HG02763 (cell line): ENCODE results near the gene APLNR.
"Not testable (repeated sequence)": the region's sequence is repeated elsewhere in the genome, so short reads cannot be mapped to it uniquely, and the experiment has no call there.

Experiments used
- ATAC-seq: cut with Tn5 transposase; IDR thresholded peaks from one replicate; pipeline ENCODE4 v1.9.1; 2021; ENCODE audit warnings: mild to moderate bottlenecking, moderate library complexity; ENCODE audit not compliant: unreplicated experiment

Gene APLNR

DNA sequence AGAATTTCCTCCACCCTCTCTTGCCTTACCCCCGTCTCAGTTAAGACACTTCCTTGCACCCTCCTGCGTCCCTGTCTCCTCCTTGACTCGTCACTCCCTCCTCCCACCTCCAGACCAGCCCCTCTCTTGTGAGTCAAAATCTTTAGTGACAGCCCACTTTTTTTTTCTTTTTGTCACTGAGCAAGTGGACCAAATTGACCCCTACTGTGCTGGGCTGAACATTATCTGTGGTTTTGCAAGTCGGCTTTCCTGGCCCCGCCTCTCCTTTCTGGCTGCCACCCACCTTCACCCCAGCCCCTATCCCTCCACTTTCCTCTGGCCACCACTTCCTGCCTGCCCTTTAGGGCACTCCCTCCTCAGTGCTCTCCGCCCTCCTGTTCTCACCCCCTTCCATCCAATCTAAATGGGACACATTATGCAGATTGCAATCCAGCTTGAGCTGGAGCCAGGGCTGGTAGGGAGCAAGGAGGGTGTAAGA, at the start of gene APLNR:
APLNR (minus strand) TSS at position 47 of the 478 bp plus-strand sequence. CDS start 246 bp downstream, outside the sequence.
- ATAC-seq: no peak

DNA sequence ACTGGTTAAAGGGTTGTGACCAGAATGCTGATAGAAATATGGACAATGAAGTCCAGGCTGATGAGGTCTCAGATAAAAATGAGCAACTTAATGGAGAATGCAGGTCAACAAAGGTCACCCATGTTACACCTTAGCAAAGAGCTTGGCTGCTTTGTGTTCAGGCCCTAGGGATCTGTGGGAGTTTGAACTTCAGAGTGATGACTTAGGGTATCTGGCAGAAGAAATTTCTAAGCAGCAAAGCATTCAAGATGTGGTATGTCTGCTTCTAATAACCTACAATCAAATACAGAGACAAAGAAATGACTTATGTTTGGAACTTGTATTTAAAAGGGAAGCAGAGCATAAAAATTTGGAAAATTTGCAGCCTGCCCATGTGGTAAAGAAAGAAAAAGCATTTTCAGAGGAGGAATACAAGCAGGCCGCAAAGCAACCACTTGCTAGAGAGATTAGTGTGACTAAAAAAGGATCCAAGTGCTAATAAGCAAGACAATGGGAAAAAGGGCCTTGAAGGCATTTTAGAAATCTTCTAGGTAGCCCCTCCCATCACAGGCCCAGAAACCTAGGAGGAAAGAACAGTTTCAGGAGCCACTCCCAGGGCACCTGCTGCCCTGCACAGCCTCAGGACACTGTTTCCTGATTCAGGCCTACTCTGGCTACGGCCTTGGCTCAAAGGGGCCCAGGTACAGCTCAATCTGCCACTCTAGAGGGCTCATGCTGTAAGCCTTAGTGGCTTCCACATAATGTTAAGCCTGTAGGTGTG, 46.4 kb upstream of the APLNR start:
- no peak for ATAC-seq

DNA sequence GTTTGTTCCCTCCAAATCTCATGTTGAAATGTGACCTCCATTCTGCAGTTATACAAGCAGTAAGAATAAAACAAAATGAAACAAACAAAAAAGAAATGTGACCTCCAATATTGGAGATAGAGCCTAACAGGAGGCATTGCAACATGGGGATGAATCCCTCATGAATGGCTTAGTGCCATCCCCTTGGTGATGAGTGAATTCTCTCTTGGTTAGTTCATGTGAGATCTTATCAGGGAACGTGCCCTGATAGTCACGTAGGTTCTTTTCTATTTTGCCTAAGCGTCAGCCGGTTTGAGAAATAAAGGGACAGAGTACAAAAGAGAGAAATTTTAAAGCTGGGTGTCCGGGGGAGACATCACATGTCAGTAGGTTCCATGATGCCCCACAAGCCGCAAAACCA, 44.5 kb upstream of the APLNR start:
- ATAC-seq: not testable (repeated sequence)

DNA sequence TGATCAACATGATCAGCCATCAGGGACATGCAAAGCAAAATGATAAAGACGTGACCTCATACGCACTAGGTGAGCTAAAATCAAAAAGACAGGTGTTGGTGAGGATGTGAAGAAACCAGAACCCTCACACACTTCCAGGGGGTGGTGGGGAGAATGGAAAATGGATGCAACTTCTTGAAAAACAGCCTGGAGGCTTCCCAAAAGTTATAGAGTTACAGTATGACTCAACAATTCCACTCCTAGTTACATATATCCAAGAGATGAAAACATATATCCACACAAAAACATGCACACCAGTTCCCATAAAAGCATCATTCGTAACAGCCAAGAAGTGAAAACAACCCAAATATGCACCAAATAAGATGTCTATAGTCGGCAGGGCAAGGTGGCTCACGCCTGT, 42.1 kb upstream of the APLNR start:
- ATAC-seq: no peak

DNA sequence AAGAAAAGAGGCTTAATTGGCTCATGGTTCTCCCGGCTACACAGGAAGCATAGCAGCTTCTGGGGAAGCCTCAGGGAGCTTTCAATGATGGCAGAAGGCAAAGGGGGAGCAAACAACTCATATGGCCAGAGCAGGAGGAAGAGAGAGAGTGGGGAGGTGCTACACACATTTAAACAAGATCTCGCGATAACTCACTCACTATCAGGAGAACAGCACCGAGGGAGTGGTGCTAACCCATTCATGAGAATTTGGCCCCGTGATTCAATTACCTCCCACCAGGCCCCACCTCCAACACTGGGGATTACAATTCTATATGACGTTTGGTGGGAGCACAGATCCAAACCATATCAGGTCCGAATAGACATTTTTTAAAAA, 41.7 kb upstream of the APLNR start:
- ATAC-seq: no peak

DNA sequence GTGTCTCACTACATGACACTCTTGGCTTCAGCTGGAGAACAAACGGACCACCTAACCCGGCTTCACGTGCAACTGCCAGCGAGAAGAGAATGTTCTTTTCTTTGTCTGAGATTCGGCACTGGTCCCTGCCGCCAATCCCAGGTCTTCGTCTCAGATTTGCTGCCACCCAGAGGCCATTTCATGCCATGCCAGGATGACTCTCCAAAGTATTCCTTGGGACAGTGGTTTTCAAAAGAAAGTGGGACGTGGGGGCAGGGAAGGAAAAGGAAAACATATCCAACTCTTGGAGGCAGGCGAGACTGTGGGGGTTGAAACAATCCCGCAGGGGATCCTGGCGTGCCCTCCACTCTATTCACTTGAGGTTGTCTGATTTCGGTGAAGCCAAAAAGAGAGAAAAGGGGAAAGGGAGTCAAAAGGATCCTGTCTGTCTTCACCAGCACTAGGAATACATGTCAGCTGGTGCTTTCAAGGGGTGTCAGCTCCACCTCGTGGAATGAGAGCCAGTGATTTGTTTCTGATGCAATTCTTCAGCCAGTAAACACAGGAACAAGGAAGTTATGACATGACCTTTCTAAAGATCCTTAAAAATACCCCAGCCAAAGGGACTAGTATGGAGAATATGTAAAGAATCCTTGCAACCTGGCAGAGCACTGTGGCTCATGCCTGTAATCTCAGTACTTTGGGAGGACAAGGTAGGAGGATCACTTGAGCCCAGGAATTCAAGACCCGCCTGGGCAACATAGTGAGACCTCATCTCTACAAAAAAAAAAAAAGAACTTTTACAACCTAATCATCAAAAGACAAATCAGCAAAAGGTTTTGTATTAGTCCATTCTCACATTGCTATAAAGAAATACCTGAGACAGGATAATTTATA, 41.0 kb upstream of the APLNR start:
- ATAC-seq: no peak

DNA sequence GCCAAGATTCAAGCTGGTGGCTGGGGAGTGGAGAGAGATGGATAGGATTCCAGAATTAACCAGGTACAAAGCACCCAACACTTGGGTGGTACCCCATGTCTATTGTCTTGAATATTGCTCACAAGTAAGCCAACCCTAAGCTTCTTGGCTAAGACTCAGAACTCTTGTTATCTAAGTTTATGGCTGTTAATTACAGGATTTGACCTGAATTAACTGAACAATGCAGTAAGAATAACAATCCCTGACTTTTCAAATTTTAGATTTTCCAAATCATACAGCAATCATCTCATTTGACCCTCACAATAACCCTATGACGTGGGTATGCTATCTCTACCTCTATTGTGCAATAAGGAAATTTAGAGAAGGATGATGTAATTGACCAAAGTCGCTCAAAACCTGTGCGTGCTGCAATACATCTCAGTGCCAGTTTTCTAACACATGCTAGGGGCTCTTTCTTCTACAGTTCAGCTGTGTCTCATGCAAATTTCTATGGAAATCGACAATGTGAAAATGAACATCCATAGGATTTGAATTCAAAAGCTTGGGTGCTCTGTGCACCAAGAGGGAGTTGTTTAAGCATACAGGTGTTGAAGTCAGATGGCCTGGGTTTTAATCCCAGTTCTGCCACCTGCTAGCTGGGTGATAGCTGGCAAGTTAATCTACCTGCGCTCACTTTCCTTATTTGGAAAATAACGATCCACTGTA, 40.1 kb upstream of the APLNR start:
- no peak for ATAC-seq

DNA sequence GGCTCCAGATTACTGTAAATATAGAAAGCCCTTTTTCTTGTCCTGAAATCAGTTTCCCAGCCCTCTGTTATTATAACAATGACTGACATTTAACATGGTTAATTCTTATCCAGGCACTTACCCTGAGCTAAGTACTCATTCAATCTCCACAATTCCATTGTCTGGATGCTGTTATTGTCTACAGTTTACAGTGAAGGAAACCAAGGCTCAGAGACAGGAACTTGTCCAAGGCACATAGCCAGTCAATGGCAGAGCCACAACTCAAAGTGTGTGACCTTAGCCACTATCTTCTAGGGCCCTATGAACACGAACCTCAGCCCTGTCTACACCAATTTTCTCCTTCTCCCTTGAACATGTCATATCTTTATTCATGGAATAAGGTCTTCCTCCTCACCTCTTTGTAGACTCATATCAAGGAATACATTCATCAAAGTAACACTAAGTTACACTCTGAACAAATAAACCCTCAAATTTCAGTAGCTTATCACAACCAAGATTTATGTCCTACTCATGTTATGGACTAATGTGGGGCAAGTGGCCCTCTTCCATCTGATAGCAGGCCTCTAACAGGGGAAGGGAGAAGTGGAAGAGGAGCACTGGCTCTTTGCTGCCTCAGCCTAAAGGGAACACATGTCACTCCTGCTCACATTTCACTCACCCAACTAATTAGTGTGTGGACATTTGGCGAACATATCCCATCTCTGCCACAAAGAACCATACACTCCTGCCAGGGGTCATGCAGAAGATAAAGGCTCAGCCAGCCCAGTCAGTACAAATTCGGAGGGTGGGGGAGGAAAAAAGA, 39.3 kb upstream of the APLNR start:
- ATAC-seq: no peak

DNA sequence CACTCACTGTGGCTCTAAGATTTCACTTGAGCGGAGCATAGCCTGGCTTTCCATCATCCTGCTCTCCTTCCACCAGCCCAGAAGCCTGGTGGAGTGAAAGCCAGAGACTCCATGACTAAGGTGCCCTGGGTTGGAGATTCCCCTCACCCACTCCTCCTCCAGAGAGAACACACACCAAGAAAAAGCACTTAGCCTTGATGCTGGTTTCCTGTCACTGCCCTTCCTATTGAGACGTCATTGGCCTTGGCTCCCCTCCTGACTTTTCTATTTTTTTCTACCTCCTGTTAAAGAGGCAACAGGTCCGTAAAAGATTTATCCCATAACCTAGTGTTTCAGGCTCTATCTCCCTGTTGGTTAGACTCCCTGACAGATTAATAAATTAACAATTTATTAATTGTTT, 38.5 kb upstream of the APLNR start:
- no peak for ATAC-seq

DNA sequence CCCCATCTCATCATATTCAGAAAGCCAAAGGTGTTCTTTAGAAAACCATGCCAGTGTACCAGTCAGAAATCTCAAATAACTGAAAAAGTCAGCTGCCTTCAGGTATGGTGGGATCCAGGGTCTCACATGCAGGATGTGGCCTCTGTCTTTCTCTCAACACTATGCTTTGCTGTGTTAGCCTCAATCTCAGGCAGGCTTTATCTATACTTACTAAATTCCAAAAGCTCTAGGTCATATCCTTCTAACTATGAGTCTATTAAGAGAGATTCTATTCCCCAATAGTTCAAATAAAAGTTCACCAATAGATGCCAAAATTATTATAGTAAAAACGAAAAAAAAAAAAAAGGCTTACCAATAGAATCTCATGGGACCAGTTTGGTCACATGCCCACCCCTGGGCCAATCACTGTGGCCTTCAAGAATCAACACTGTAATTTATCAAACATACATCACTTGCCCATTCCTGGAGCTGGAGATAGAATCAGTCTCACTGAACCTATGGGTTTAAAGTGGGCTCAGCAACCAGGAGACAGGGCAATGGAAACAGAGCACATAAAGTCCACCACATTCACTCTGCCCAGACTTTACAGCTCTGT, 38.0 kb upstream of the APLNR start:
- no peak for ATAC-seq

DNA sequence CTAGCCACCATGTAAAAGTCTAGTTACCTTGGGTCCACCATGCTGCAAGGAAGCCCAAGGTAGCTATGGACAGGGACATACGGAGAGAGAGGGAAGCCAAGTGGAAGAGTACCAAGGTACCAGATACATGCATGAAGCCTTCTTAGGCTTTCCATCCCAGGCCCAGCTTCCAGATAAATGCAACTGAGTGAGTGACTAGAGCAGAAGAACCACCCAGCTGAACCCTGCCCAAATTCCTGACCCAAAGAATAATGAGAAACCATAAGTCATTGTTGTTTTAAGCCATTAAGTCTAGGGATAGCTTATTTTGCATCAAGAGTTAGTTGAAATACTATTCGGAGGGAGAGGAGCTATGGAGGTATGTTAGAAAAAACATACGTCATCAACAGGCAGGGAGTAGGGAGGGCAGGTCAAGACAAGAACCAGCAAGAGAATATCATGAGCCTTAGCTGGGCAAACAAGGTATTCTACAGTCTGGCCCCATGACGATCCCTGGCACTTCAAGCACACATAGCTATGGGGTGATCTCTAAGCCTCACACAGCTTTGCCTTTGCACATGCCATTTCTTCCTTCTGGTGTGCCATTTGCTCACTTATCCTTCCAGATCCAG, 36.5 kb upstream of the APLNR start:
- no peak for ATAC-seq

DNA sequence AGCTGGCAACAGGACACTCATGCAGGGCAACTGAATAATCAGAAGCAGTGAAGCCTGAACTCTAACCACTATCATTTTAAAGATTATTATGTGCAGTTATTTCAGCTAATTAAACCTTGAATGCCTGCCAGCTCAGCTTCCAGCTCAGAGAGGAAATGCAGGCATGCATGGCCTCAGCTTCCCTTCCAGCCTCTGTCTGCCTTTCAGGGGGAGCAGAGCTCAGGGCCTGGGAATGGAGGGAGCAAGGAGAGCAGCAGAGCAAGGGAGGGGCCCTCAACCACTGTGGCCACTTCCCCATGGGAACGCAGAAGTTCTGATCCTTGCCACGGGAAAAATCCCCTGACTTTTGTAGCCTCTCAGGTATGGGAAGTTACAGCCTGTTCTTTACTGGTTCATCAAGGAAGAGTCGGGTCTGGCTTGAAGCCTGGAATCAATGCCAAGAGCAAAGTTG, 32.5 kb upstream of the APLNR start:
- ATAC-seq: no peak

DNA sequence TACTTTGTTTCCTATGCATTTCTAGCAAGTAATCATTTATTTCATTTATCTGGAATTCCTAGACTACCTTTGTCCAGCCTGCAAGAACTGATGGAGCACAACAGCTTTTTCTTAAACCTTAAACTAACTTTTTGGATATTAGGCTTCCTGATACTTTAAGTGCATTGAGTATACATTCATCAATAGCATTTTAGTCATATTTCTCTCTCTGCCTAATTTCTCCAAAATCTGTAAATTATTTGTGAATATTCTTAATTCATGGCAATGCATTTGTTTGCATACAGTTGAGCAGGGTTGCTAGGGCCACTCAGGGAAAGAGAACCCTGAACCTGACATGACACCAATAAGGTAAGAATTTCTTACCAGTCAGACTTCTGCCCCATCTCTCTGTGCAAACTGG, 29.1 kb upstream of the APLNR start:
- no peak for ATAC-seq

DNA sequence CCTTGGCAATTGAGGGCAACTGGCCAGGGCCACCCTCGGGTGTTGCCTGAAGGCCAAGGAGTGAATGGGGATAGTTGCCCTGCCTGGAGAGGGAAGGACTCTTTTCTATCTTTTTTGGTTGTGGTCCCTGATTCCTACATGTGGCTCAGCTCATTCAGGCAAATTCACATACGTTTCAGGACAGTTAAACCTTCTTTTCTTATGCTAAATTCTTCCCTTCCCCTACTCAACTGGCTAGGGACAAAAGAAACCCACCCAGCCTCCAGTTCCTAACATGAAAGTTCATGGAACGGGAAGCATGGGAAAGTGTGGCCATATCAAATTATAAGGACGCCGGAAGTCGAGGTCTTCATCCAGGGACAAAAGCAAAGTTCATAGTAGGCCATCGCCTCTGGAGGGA, 26.3 kb upstream of the APLNR start:
- no peak for ATAC-seq

DNA sequence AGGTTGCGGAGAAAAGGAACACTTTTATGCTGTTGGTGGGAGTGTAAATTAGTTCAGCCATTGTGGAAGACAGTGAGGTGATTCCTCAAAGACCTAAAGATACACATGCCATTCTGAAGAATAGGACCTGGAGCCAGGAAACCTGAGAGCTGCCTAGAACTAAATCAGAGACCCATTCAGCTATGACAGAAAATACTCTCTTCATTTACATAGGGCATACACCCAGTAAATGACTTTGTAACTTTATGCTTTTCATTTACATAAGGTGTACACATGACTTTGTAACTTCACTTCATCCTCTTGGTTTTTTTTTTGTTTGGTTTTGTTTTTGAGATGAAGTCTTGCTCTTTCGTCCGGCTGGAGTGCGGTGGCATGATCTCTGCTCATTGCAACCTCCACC, 25.1 kb upstream of the APLNR start:
- ATAC-seq: no peak

DNA sequence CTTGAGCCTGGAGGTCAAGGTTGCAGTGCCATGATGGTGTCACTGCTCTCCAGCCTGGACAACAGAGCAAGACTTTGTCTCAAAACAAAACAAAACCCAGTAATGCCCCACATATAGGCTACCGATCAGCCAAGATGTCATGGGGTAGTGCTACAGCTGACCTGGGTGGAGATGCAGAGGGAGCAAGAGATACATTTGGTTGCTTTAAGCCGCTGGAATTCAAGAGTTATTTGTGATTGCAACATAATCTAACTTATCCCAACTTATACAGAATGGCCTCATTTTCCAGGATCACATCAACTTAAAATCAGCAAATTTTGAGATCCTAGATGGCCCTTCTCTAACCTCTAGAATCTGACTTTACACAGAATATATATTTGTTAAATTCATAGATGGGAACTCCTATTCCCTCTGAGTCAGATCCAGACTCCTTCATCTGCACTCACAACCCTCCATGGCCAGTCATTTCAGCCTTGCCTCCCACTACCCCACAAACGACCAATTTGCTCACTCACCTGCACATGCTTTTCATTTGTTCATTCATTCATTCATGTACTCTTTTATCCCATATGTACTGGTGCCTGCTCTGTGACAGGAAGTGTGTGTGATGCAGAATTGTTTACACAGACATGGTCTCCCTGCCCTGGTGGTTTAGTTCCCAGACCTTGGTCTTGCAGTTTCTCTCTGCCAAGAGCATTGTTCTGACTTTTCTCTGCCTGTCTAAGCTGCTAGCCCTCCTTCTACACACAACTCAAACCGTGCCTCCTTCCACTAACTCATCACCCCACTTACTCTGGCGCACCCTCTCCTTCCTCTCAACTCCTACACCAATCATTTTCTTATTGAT, 24.1 kb upstream of the APLNR start:
- ATAC-seq: no peak

DNA sequence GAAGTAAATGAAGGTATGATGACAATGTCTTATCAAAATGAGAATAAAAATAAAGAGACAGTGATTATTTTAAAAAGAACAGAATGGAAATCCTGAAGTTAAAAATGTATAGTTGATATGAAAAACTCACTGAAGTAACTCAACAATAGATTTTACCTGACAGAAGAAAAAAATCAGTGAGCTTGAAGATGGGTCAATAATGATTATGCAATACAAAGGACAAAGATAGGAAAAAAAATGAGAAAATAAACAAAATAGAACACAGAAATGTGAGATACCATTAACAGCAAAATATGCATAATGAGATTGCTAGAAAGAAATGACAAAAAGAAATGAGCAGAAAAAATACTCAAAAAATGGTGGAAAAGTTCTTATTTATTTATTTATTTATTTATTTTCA, 19.1 kb upstream of the APLNR start:
- no peak for ATAC-seq

DNA sequence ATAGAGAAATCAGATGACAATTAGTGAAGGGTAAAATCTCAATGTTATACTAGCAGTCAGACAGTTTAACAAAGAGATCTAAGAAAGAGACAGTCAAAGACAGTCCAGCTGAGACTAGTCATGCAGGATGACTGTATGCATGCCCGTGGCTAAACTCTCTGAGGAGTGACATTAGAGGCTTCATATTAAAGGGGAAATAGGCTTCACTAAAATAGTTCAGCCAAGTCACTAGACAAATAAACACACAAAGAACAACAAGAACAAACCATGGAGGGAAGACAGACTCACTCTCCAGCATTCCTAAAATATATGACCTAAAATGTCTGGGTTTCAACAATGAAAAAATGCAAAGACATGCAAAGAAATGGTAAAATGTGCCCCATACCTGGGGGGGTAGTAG, 18.6 kb upstream of the APLNR start:
- ATAC-seq: no peak

DNA sequence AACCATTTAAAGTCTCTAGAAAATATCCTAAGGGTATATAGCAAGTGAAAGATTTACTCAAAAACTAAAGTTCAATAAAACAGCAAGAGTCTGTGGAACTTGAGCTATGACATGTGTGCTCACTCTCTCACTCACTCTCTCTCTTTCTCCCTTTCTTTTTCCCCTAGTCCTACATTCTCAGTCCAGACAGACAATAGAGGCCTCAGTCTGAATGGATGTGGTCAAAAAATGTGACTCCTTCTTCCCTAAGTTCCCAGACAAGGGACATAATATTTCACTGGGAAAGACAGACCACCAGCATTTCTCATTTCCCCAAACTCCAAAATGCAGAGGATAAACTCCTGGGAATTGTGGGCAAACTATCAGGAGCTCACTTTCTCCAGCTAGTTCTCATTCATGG, 17.6 kb upstream of the APLNR start:
- ATAC-seq: no peak
